LNCaP clone FGC (cell line): ENCODE results near the gene FBXL7.

Experiments
- DNase-seq: peaks from one replicate; pipeline ENCODE4 v3.0.0-alpha.2; 2011; ENCODE audit warnings: low read depth
- H3K4me3 ChIP-seq: 2 replicates; pipeline ENCODE4 v1.5.1; 2011; ENCODE audit warnings: mild to moderate bottlenecking, low read depth, low read length, control low read depth
- TF ChIP-seq, protein P1 (sequence below): IDR thresholded peaks from 2 replicates; pipeline ENCODE4 v1.5.1; 2012; ENCODE audit warnings: mild to moderate bottlenecking; ENCODE audit not compliant: control insufficient read depth, insufficient read depth; ENCODE audit errors: extremely low read depth

Gene FBXL7

DNA sequence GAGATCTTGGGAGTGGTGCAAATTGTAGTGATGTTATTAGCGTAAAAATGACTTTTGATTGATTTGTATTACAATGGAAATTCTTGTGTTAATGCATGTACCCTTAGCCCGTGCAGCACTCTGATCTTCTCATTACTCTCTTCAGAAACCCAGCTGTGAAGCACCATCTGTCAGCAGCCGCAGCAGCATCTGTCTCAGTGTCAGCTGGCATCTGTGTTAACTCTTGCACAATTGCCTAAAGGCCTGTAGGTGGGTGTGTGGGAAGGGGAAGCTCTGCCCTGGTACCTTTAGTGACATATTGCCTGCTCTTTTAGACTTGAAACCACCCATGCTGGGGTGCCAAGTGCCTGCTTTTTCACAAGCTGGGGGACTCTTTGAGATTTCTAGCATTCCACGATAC, 101.3 kb downstream of the FBXL7 start:
- no peak for DNase-seq
- TF ChIP-seq, protein P1, sequence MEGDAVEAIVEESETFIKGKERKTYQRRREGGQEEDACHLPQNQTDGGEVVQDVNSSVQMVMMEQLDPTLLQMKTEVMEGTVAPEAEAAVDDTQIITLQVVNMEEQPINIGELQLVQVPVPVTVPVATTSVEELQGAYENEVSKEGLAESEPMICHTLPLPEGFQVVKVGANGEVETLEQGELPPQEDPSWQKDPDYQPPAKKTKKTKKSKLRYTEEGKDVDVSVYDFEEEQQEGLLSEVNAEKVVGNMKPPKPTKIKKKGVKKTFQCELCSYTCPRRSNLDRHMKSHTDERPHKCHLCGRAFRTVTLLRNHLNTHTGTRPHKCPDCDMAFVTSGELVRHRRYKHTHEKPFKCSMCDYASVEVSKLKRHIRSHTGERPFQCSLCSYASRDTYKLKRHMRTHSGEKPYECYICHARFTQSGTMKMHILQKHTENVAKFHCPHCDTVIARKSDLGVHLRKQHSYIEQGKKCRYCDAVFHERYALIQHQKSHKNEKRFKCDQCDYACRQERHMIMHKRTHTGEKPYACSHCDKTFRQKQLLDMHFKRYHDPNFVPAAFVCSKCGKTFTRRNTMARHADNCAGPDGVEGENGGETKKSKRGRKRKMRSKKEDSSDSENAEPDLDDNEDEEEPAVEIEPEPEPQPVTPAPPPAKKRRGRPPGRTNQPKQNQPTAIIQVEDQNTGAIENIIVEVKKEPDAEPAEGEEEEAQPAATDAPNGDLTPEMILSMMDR: no peak
- no peak overlapping the region for H3K4me3 ChIP-seq

DNA sequence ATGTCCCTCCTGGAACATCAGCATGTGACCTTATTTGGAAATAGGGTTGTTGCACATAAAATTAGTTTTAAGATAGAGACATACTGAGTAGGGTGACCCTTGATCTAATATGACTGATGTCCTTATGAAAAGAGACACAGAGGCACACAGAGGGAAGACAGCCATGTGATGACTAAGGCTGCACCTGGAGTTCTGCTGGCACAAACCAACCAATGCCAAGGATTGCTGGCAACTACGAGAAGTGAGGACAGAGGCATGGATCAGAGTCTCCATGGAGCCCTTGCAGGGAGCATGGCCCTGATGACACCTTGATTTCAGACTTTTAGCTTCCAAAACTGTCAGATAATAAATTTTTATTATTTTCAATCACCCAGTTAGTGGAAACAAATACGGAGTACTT, 101.9 kb downstream of the FBXL7 start:
- TF ChIP-seq, protein P1: no peak
- no peak overlapping the region for H3K4me3 ChIP-seq
- DNase-seq: no peak

DNA sequence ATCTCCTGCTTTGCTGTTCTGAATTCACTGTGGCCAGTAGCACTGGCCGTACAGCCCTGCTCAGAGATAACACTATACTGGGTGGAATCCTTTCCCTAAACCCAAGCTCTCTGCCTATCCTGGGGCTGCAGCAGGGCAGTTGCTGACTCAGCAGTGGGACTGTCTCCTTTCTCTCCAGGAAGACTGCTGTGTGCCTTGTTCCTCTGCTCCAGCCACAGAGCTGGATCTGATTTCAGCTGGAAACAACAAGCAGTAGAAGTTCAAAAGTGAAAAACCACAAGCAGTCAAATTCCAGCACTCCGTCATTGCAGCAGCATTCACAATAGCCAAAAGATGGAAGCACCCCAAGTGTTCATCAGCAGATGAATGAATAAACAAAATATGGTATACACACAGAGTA, 105.0 kb downstream of the FBXL7 start:
- TF ChIP-seq, protein P1: no peak
- H3K4me3 ChIP-seq: no peak overlapping the region
- DNase-seq: no peak

DNA sequence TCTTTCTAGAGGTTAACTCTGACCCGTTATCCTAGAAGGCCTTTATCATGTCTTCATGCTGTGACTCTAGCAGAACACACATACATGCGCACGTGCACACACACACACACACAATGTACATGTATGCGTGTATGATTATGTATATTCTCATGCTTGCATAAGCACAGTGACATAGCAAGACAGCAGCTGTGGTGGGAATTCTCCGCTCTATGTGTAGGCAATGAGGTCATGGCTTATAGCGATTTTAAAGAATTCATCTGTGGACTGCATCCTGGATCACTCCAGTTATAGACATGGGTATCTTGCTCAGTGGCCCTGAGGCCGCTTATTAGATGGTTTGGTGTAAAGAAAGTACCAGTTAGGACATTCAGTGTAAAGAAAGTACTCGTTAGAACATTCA, 106.2 kb downstream of the FBXL7 start:
- no peak overlapping the region for H3K4me3 ChIP-seq
- no peak for DNase-seq
- TF ChIP-seq, protein P1: no peak

DNA sequence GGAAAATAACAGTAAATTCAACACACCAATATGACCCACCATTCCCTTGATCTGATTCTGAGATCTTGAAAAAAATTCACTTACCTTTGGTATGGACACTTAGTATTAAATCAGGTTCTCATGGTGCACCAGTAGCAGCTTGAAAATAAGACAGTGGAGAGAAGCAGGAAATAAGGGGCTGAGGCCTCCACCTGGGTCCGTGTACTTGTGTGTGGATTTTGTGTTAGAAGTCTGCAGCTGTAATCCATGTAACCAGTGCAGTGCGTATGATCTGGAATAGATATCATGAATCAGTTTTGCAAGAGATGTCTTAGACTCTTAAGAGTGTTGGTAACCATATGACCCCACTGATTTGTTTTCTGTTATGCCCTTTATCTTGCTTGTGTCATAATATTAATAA, 107.1 kb downstream of the FBXL7 start:
- TF ChIP-seq, protein P1: no peak
- no peak overlapping the region for H3K4me3 ChIP-seq
- no peak for DNase-seq

DNA sequence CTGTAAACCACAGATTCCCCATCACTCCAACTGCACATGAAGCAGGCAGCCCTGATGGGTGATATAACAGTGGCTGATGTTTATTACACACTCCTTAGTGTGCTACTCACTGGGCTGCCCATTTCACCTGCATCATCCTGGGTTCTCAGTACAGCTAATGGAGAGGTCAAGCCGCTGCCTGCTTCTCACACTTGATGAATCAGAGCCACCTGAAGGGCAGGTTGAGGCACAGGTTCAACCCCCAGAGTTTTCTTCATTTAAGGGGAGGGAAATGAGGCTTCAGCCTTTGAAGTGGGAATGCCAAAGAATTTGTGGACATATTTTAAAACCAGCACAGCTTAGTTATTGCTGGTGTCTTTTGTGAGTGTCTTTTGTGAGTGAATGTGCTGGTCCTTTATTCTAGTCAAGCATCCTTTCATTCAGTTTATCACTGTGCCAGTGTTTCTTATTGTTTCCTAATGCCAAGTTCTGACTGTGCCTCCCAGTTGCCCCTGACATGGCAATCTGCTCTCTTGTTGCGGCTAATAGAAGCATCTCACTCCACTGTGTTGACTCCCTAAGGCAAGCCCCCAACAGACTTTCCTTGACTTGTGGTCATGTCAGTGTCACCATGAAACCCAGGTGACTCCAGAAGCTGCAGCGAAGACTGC, 109.2 kb downstream of the FBXL7 start:
- no peak for DNase-seq
- TF ChIP-seq, protein P1: no peak
- H3K4me3 ChIP-seq: no peak overlapping the region

DNA sequence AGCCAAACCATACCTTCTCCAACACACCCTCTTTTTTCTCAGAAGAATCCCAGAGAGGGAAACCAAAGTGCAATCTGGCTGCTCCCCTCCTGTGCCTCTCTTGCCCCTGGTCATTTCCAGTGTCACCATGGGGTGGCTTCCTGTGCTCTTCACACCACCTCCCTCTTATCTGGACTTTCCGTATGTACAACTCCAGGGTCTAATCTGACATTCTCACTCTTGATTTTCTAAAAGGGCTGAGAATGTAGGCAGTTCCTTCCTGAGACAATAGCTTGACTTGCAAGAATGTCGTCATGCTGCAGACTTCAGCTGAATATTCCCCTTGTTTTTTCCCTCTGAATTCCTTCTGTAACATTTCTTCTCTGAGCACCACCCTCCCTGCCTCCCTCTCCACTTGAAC, 110.2 kb downstream of the FBXL7 start:
- H3K4me3 ChIP-seq: no peak overlapping the region
- TF ChIP-seq, protein P1: no peak
- no peak for DNase-seq
